Stimulated activated memory B cell treated with anti-CD40 and anti-IgM and Interleukin-4, amounts not matched to agents 10 μg/mL and 1 μg/mL and 100 μg/mL, for 72 hours (primary cell): ENCODE measurements around the gene CYGB.
A peak's percentile ranks its signal among the peaks of the same experiment; 100 is the strongest.
"Not testable (repeated sequence)": the region's sequence is repeated elsewhere in the genome, so short reads cannot be mapped to it uniquely, and the experiment has no call there.

ENCODE experiments used
- ATAC-seq: fragments of 150-1000 bp; cut with Tn5 transposase; 2 replicates; pipeline ENCODE4 v1.10.0; 2021
- H3K27ac Mint-ChIP-seq: one replicate; pipeline ENCODE4 v1.8.0; 2022; ENCODE audit warnings: mild to moderate bottlenecking, mixed read lengths
- H3K27me3 Mint-ChIP-seq: one replicate; pipeline ENCODE4 v1.8.0; 2022; ENCODE audit warnings: mixed read lengths
- H3K36me3 Mint-ChIP-seq: one replicate; pipeline ENCODE4 v1.8.0; 2022; ENCODE audit warnings: mixed read lengths
- H3K4me1 Mint-ChIP-seq: one replicate; pipeline ENCODE4 v1.8.0; 2022; ENCODE audit warnings: mixed read lengths
- H3K4me3 Mint-ChIP-seq: one replicate; pipeline ENCODE4 v1.8.0; 2022; ENCODE audit warnings: mild to moderate bottlenecking, moderate library complexity, mixed read lengths
- H3K9me3 Mint-ChIP-seq: one replicate; pipeline ENCODE4 v1.8.0; 2022; ENCODE audit warnings: mixed read lengths

Gene CYGB

DNA sequence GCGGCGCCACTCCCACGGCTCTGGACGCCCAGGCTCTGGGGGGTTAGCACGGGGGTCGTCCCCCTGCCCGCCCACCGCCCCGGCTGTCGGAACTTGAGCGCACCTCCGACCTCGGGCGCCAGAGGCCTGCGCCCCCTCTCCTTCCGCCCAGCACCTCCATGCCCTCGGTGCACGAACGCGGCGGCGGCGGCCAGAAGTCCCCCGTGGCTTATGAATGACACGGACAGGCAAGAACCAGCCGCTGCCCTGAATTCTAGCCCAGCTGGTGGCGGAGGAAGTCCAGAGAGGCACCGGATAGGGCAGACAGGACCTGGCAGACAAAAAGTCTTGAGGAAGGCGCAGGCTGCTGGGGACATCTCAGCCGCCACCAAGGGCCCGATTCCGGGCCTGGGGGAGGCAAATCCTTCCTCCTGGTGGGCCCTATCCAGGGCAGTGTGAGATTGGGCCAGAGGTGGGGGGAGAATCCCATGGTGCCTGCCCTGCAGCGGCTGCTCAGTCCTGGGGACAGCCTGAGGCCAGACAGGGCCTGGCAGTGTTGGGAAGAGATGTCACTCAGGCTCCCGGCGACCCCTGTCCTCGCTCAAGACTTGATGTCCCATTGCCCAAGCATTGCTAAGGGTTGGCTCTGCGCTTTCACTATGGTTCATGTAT is 897 bp upstream of the CYGB start:
- H3K27me3 Mint-ChIP-seq: peaks cover 43% of the 10 kb centered on the region
- H3K27ac Mint-ChIP-seq: no peak overlapping the region
- no peaks in the 10 kb centered on the region for H3K36me3 Mint-ChIP-seq
- H3K4me3 Mint-ChIP-seq: peak overlapping the region; percentile 63
- H3K9me3 Mint-ChIP-seq: no peaks in the 10 kb centered on the region
- no peak for ATAC-seq
- peaks cover 34% of the 10 kb centered on the region for H3K4me1 Mint-ChIP-seq

DNA sequence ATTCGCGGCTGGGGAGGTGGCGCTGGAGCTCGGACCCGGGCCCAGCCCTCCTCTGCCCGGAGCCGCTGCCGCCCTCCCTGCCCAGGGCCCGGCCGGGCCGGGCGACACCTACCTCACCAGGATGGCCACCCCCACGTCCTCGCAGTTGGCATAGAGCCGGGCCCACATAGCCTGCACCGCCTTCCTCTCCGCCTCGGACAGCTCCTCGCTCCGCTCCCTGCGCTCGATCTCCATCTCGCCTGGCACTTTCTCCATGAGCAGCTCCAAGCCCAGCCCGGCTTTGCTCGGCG is 276 bp downstream of the CYGB start:
- H3K27ac Mint-ChIP-seq: no peak overlapping the region
- no peaks in the 10 kb centered on the region for H3K9me3 Mint-ChIP-seq
- ATAC-seq: peak; percentile 51

DNA sequence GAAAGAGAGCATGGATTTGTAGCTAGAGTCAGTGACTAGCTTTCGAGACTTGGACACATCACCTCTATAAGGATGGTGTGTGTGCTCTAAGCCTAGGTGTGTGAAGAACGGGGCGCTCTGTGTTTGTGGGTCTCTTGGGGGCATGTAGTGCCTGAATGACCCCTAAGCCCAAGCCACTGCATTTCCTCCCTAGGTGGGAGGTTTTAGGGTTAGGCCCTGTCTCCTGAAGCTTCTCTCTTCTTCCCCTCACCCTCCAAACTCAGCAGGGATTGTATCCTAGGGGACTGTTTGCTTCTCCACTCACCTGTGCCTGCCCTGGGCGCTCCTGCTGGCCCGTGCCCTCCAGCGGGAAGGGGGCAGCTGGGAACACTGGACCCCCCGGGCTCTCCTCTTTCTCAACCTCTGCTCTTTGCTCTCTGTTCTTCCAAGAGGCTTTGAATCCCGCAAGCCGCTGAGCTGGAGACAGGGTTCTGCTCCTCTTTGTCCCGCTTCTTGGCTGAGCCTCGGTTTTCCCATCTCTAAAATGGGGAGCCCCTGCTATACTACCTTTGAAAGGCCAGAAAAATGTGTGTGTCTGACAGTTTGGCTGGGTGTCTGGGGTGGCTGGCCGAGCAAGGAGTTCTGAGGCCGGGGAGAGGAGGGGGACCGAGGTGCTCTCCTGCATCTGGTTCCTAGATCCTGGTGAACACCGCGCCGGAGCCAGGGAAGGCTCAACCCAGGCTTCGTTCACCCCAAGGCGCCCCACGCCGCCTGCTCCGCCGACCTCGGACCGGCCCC is 810 bp downstream of the CYGB start:
- ATAC-seq: no peak
- no peaks in the 10 kb centered on the region for H3K9me3 Mint-ChIP-seq
- no peak overlapping the region for H3K27ac Mint-ChIP-seq
- no peaks in the 10 kb centered on the region for H3K36me3 Mint-ChIP-seq
- peaks cover 40% of the 10 kb centered on the region for H3K4me1 Mint-ChIP-seq
- H3K27me3 Mint-ChIP-seq: peaks cover 43% of the 10 kb centered on the region
- H3K4me3 Mint-ChIP-seq: peak overlapping the region; percentile 47

More for the DNA sequence above, 276 bp downstream of the CYGB start:
- peaks cover 43% of the 10 kb centered on the region for H3K27me3 Mint-ChIP-seq
- H3K36me3 Mint-ChIP-seq: no peaks in the 10 kb centered on the region
- H3K4me1 Mint-ChIP-seq: peaks cover 35% of the 10 kb centered on the region
- H3K4me3 Mint-ChIP-seq: peak overlapping the region; percentile 36

DNA sequence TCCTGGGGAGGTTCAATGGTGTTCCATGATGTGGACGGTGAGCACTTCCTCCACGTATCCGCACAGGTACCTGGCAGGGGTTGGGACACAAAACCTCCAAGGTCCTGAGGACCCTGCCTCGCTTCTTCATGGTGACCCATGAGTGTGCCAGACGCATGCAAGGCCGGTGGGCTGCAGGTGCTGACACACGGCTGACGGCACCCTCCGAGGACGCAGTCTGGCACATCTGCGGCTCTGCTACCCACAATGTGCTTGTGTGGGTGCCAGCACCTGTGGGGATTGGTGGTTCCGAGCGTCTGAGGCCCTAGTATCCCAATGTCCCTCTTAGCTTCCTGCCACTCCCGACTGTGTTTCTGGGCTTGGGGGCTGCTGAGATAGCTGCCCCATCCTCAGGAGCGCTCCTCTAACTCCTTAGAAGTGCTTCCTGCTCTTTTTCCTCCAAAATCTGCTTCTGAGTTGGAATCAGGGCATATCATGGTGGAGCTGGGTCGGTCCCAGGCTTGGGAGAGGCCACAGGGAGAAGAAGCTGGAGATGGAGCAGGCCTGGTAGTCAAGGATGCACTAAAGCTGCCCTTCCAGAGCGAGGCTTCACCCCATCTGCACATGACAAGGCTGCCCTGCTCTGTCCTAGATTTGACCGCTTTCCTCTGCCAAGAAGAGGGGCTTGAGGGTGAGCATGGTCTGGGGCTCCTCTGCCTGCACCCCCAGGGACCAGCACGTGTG is 1.6 kb downstream of the CYGB start:
- peaks cover 43% of the 10 kb centered on the region for H3K4me1 Mint-ChIP-seq
- H3K4me3 Mint-ChIP-seq: no peak overlapping the region
- H3K27me3 Mint-ChIP-seq: peaks cover 43% of the 10 kb centered on the region
- ATAC-seq: no peak
- H3K36me3 Mint-ChIP-seq: no peaks in the 10 kb centered on the region
- H3K9me3 Mint-ChIP-seq: no peaks in the 10 kb centered on the region
- H3K27ac Mint-ChIP-seq: no peak overlapping the region

DNA sequence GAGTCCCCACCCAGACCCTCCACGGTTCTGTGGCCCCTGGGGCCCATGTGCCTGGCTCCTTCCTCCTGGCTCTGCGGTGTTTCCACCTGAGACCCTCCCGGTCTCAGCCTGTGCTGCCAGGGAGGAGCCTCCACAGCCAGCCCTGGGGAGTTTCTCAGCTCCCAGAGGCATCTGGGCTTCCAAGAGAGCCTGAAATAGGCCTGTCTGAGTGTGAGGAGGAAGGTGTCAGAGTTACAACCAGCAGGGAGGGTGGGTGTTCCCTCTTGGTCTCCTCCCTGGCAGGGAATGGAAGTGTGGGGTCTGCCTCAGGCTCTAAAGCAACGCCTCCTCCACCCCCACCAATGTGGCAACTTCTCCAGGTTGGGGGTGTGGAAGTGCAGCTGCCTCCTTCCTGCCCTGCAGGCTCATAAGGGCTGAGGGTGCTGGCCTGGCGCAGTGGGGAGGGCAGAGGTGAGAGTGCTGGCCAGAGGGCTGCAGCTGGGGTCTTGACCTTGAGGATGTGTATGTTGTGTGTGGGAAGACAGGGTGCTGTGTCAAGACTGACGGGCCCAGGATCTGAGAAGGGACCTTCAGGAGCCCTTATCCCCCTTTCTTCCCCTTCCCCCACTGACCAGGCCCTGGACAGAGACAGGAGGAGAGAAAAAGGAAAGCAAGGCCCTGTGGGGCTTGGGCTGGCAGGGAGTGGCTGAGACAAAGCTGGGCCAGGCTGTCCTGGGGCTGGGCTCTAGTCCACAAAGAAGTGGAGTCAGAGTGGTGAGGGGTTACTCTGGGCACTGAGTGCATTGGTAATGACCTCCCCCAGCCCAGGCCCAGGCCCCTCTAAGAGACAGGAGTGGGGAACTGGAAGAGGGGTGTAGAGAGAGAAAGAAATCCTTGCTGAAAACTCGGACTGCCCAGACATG is 2.4 kb downstream of the CYGB start:
- peaks cover 42% of the 10 kb centered on the region for H3K4me1 Mint-ChIP-seq
- peaks cover 43% of the 10 kb centered on the region for H3K27me3 Mint-ChIP-seq
- H3K36me3 Mint-ChIP-seq: no peaks in the 10 kb centered on the region
- H3K4me3 Mint-ChIP-seq: no peak overlapping the region
- ATAC-seq: no peak
- no peak overlapping the region for H3K27ac Mint-ChIP-seq
- H3K9me3 Mint-ChIP-seq: no peaks in the 10 kb centered on the region

DNA sequence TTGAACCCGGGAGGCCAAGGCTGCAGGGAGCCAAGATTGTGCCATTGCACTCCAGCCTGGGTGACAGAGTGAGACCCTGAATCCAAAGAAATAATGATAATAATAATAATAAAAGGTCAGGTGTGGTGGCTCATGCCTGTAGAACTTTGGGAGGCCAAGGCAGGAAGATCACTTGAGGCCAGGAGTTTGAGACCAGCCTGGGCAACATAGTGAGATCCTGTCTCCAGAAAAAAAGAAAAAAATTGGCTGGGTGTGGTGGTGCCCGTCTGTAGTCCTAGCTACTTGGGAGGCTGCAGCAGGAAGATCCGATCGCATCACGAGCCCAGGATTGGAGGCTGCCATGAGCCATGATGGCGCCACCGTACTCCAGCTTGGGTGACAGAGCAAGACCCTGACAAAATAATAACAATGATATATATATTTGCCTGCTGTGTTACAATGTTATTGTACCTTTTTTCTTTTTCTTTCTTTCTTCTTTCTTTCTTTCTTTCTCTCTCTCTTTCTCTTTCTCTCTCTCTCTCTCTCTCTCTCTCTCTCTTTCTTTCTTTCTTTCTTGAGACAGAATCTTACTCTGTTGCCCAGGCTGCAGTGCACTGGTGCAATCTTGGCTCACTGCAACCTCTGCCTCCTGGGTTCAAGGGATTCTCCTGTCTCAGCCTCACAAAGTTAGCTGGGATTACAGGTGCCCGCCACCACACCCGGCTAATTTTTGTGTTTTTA is 3.7 kb downstream of the CYGB start:
- Mint-ChIP-seq H3K4me1 (peaks cover 46% of the 10 kb centered on the region), H3K27me3 (peaks cover 33% of the 10 kb centered on the region), H3K27ac (peak overlapping the region; percentile 17)
- not testable (repeated sequence) for H3K4me3 Mint-ChIP-seq, H3K36me3 Mint-ChIP-seq, ATAC-seq, H3K9me3 Mint-ChIP-seq

DNA sequence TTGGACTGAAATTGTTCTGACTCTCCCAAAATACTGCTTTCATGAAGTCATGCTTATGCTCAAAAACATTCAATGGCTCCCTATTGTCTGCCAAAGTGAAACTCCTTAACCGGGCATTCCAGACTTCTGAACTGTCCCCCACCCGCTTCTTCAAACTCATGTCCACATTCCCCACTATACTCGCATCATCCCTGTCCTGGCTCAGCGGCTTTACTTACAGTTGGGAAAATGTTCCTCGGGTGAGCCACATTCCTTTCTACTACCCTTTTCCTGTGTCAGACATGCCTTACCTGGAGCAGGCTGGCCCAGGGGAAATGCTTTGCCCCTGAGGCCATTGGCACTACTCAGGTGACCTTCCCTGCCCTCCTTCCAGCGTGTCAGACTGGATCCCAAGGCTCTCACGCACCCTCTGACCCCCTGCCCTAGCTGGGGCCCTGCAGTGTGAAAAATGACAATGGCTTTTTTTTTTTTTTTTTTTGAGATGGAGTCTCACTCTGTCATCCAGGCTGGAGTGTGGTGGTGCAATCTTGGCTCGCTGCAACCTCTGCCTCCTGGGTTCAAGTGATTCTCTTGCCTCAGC is 5.3 kb downstream of the CYGB start:
- no peaks in the 10 kb centered on the region for H3K9me3 Mint-ChIP-seq
- H3K4me1 Mint-ChIP-seq: peaks cover 55% of the 10 kb centered on the region
- H3K4me3 Mint-ChIP-seq: no peak overlapping the region
- peak overlapping the region; percentile 98 for H3K27ac Mint-ChIP-seq
- peaks cover 25% of the 10 kb centered on the region for H3K27me3 Mint-ChIP-seq
- no peak for ATAC-seq
- no peaks in the 10 kb centered on the region for H3K36me3 Mint-ChIP-seq

DNA sequence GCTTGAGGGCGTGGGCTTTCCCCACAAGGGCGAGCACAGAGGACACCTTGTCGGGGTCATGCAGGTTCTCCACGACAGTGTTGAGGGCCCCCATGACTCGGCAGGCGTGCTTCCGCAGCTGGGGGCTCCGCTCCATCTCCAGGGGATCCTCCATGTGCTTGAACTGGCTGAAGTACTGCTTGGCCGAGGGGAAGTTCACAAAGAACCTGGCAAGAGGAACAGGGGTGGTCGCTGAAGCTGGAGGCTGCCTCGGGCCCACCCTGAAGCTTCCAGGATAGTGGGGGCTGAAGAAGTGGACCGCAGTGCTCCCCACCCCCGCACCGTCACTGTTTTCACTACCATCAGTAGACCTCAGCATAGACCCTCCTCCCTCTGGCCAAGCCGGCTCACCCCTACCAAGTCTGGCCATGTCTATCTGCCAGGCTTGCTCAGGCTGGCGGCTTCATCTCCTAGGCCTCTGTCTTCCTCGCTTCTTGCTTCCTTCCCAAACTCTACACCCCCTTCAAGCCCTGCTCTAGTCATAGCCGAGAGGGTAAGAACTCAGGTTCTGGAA is 5.9 kb downstream of the CYGB start:
- H3K4me1 Mint-ChIP-seq: peaks cover 59% of the 10 kb centered on the region
- H3K36me3 Mint-ChIP-seq: no peaks in the 10 kb centered on the region
- H3K4me3 Mint-ChIP-seq: no peak overlapping the region
- peaks cover 19% of the 10 kb centered on the region for H3K27me3 Mint-ChIP-seq
- H3K9me3 Mint-ChIP-seq: no peaks in the 10 kb centered on the region
- H3K27ac Mint-ChIP-seq: peak overlapping the region; percentile 98
- ATAC-seq: no peak

DNA sequence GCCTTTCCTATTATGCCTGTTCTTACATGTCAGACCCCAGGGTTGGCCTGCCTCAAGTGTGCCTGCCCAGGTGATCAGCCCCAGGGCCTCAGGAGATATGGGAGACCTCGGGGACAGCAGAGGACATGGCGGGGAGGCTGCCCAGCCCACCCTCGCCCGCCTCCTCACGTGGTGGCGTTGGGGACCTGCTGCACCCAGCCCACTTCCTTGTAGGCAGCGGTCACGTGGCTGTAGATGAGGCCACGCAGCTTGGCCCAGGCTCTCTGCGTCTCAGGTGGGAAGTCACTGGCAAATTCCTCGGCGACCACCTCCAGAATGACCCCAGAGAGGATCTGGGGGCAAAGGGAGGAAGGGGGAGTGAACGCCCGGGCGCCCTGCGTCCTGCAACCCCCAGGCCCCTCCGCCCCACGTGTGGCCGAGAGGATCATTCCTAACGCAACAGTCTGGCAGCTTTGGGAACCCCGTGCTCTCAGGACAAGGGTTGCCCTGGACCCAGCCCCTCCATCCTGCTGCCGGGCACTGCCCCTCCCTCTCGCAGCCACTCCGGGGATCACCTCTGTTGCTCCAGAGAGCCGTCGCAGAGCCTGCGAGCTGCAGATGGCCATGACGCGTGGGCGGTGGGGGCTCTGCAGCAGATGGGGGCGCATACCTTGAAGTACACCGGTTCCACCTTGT is 6.6 kb downstream of the CYGB start:
- peaks cover 59% of the 10 kb centered on the region for H3K4me1 Mint-ChIP-seq
- H3K36me3 Mint-ChIP-seq: no peaks in the 10 kb centered on the region
- H3K9me3 Mint-ChIP-seq: no peaks in the 10 kb centered on the region
- no peak overlapping the region for H3K4me3 Mint-ChIP-seq
- peaks cover 13% of the 10 kb centered on the region for H3K27me3 Mint-ChIP-seq
- H3K27ac Mint-ChIP-seq: peak overlapping the region; percentile 98
- no peak for ATAC-seq

DNA sequence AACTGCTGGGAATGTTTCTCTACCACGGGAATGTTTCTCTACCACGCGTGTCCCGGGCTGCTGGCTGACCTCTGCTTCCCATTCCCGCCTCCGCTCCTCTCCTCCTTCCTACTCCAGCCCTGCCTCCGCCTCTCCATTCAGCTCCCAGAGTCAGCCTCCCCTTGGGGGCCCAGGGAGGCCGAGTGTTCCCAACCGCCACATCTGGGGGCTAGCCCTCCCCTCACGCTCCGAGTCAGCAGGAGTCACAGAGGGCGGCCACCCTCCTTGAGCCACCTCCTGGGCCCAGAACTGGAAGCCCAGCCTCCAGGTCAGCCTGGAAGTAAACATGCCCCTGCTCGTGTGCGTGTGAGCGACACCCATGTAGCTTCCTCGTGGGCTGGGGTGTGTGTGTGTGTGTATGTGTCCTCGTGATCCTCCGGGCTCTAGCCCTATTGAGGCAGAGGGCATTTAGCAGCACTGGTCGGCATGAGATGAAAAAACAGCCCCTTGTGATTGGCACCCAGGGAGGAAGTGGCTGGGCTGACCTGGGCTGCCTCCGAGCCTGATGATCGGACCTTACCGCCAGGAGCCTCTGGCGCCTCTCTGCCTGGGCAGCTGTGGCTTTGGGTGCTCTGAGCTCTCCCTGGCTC is 7.3 kb downstream of the CYGB start:
- Mint-ChIP-seq H3K4me1 (peaks cover 55% of the 10 kb centered on the region), H3K27ac (peak overlapping the region; percentile 98), H3K36me3 (no peaks in the 10 kb centered on the region), H3K4me3 (peak overlapping the region; percentile 32), H3K27me3 (peaks cover 6% of the 10 kb centered on the region), H3K9me3 (no peaks in the 10 kb centered on the region)
- ATAC-seq: no peak

DNA sequence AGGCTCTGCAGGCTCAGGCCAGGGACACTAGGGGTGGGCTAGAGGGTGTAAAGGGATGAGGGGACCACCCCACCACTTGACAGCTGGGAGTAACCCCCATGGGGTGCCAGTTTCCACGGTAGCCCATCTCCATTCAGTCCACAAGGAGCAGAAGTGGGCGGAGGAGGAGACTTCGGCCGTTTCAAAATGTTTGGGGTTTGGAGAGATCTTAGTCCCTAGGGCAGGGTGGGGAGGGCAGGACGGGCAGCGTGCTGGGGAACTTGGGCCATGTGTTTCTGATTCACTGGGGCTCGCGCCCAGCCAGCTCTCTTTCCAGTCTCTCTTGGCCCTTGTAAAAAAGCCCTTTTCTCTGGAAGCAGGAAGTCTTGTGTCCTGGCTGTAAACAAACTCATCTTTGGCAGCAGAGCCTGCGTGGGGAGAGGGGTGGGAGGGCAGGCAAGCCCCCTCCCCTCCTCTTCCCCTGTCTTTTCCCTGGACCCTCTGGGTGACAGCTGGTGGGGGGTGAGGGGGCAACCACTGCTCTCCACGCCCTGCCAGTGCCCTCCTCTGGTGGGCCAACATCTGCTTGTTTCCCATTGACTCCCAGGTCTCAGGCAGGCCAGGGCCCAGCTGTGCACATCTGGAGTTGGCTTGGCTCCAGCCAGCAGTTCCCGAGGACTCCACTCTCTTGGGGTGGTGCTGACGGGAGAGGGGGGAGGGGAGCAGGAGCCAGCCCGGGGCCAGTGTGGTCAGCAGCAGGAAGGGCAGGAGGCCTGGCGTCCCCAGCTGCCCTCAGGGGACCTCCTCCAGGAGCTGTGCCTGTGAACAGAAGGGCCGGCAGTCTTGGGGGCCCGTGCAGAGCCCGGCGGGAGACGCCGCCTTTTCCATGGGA is 8.1 kb downstream of the CYGB start:
- Mint-ChIP-seq H3K9me3 (no peaks in the 10 kb centered on the region), H3K36me3 (no peaks in the 10 kb centered on the region), H3K4me3 (peak overlapping the region; percentile 68), H3K27ac (peak overlapping the region; percentile 98), H3K4me1 (peaks cover 56% of the 10 kb centered on the region), H3K27me3 (no peaks in the 10 kb centered on the region)
- ATAC-seq: no peak

DNA sequence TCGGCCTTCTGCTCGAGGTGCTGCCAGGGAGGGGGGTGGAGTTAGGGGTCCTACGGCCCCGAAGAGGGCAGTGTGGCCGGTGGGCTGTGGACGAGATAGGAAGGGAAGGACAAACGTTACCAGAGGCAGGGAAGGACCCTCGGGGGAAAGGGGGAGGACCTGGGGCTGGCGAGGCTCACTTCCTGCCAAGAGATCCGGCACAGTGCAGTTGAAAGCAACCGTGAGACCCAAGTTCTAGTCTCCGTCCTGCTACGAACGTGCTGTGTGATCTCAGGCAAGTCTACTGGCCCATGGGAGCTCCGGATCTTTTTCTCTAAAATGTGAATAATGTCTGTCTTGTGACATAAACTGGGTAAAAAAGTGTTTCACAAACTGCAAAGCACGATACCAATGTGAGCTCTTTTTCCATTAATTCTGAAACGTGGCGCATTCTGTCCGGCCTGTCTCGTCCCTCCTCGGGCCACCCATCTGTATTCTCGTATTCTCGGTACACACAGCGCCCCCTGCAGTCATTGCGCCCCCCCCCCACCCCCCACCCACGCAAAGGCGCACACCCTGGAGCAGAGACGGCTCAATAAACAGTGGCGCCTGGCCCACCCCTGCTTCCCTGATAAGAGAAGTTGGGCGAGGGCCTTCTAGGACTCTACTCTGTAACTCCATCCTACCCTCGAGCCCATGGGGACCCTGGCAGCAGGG is 8.8 kb downstream of the CYGB start:
- no peaks in the 10 kb centered on the region for H3K27me3 Mint-ChIP-seq
- H3K4me1 Mint-ChIP-seq: peaks cover 64% of the 10 kb centered on the region
- no peaks in the 10 kb centered on the region for H3K9me3 Mint-ChIP-seq
- ATAC-seq: peak; percentile 38
- peak overlapping the region; percentile 68 for H3K4me3 Mint-ChIP-seq
- no peaks in the 10 kb centered on the region for H3K36me3 Mint-ChIP-seq
- H3K27ac Mint-ChIP-seq: peak overlapping the region; percentile 98
